ENCODE results near the gene TAX1BP3.

The TAX1BP3 gene

DNA sequence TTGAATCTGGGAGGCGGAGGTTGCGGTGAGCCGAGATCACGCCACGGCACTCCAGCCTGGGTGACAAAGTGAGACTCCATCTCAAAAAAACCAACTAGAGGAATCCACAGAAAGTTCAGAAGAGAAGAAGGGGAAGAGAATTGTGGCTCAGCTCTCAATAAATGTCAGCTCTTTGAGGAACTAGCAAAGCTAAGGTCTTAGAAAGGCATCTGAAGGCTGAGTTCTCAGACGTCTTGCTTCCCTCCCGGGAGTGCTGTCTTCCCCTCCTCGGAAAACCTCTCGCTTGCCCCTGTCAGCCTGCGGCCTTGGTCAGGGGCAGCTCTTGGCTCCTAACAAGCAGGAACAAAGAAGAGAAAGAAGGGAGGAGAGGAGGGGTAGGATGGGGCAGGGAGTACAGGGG, 37.6 kb downstream of the TAX1BP3 start:
- TF ChIP-seq, protein P1, sequence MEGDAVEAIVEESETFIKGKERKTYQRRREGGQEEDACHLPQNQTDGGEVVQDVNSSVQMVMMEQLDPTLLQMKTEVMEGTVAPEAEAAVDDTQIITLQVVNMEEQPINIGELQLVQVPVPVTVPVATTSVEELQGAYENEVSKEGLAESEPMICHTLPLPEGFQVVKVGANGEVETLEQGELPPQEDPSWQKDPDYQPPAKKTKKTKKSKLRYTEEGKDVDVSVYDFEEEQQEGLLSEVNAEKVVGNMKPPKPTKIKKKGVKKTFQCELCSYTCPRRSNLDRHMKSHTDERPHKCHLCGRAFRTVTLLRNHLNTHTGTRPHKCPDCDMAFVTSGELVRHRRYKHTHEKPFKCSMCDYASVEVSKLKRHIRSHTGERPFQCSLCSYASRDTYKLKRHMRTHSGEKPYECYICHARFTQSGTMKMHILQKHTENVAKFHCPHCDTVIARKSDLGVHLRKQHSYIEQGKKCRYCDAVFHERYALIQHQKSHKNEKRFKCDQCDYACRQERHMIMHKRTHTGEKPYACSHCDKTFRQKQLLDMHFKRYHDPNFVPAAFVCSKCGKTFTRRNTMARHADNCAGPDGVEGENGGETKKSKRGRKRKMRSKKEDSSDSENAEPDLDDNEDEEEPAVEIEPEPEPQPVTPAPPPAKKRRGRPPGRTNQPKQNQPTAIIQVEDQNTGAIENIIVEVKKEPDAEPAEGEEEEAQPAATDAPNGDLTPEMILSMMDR (IDR thresholded peaks at IDR 0.05; ENCODE audit: low read depth, low read length, missing control alignments), result no peak
- no peak overlapping the region for H3K4me3 ChIP-seq (replicated peaks; ENCODE audit: low read depth, low read length)
- no peak for DNase-seq (ENCODE audit: extremely low read depth, low read depth)

DNA sequence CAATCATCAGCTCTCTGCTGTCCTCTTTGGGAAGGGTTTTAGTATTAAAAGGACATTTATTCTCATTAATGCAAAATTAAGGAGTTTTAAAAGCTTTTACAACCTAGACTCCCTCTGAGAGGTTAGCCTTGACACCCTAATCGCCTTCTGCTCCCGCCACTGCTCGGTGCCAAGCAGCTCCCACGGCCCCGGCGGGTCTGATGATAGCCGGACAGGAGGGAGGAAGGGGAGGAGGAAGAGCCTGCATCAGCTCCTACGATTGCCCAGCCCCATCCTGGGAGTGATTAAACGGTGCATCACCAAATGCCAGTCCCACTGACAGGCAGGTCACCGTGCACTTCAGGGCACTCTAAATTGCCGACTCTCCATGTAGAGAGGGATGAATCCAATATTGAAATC, 40.6 kb downstream of the TAX1BP3 start:
- TF ChIP-seq, protein P1 (IDR thresholded peaks at IDR 0.05; ENCODE audit: low read depth, low read length, missing control alignments), result no peak
- no peak overlapping the region for H3K4me3 ChIP-seq (replicated peaks; ENCODE audit: low read depth, low read length)
- DNase-seq (ENCODE audit: extremely low read depth, low read depth), result no peak

DNA sequence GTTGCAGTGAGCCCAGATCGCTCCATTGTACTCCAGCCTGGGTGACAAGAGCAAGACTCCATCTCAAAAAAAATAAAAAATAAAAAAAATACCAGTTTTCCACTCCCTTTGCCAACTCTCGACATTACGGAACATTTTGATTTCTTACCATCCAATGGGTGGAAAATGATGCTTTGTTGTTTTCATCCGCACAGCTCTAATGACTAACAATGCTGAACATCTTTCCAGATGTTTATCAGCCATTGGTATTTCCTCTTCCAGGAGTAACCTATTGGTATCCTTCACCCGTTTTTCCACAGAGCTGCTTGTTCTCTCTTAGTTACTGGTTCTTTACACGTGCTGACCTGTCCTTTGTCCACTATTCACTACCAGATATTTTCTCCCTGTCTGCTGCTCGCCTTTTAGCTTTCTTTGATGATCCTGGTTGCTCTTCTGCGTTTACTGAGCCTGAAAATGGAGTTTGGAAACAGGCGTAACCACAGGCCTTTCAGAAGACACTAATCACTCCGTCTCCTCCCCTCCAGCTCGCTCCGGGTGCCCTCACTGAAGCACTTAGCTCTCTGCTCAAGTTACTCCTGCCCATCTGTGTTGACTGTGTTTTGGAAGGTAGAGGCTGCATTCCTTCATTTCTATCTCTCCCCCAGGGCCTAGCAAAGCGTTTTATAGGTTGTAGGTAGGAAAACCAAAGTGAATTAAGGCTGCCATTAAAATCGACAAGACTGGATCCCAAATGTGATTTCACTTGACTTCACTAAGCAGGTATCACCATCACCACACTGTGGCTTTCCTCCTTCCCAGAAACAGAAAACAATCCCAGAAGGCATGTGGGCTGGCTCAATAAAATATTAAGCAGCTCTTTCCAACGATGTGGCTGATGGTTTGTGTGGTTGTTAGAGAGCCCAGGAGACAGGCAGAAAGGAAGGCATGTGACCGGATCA, 41.3 kb downstream of the TAX1BP3 start:
- DNase-seq (ENCODE audit: extremely low read depth, low read depth), result no peak
- TF ChIP-seq, protein P1 (IDR thresholded peaks at IDR 0.05; ENCODE audit: low read depth, low read length, missing control alignments), result no peak
- H3K4me3 ChIP-seq (replicated peaks; ENCODE audit: low read depth, low read length), result no peak overlapping the region

DNA sequence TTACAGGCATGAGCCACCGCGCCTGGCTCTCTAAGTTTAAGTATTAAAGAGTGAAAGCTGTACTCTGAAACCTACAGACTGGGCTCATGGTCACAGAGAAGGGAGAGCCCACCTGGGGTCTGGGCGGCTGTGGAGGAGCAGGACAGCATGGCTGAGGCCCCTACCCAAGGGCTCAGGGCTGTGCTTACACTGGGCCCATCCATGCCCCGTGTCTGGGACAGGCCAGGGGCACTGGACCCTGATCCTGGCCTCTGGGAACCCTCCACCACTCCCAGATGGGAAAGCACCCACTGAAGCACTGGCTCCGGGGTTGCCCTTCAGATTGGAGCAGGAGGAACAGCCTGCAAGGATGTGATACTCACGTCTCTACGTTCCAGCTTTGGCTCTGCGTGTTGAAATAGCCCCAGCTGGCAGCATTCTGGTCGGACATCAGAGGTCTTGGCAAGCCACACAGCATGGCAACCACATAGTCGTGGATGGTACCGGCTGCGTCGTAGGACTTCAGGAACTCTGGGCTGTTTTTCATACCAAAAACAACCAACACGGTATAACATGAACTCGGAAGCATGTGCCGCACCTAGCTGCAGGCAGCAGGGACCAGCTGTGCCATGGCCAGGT, 45.3 kb downstream of the TAX1BP3 start:
- DNase-seq (ENCODE audit: extremely low read depth, low read depth), result no peak
- TF ChIP-seq, protein P1 (IDR thresholded peaks at IDR 0.05; ENCODE audit: low read depth, low read length, missing control alignments), result no peak
- no peak overlapping the region for H3K4me3 ChIP-seq (replicated peaks; ENCODE audit: low read depth, low read length)

DNA sequence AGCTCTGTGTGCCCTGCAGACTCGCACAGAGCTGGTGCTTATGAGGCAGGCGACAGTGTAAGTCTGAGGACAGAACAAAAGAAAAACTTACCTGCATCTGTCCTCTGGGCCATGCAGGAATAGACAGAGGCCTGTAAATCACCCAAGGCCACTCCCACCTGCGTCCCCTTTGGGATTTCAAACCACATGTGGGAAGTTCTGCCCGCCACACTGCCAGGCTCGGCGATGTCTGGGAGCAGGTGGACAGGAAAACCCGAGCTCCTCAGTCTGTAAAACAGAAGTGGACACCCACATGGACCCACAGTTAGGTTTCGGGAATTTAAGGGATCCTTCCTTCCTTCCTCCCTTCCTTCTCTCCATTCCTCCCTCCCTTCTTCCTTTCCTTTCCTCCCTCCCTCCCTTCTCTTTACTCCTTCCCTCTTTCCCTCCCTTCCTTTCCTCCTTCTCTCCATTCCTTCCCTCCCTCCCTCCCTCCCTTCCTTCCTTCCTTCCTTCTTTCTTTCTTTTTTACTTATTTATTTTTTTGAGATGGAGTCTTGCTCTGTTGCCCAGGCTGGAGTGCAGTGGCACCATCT, 47.1 kb downstream of the TAX1BP3 start:
- no peak for DNase-seq (ENCODE audit: extremely low read depth, low read depth)
- no peak overlapping the region for H3K4me3 ChIP-seq (replicated peaks; ENCODE audit: low read depth, low read length)
- TF ChIP-seq, protein P1 (IDR thresholded peaks at IDR 0.05; ENCODE audit: low read depth, low read length, missing control alignments), result no peak

DNA sequence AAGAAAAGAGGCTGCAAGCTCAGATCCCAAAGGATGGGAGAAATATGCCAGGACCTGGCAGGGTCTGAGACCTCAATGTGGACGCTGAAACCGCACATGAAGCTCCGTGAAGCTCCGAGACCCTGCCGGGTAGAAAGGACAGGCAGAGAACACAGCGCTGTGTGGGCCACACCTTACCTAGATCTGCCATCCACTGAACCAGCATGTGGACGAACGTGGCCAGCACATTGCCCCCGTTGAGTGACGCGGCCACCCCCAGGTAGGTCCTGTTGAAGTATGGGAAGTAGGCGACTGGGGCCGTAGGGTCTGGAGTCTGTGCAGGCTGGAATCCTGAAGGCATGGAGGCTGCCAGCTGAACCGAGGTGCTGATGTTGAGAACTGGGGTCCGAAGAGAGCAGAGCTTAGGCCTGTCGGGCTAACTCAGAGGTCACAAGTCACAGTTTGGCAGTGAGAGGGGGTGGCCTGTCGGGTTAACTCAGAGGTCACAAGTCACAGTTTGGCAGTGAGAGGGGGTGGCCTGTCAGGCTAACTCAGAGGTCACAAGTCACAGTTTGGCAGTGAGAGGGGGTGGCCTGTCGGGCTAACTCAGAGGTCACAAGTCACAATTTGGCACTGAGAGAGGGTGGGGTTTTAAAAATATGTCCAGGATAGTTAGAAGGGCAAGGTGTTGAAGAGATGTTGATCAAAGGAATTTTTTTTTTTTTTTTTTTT, 53.1 kb downstream of the TAX1BP3 start:
- no peak for DNase-seq (ENCODE audit: extremely low read depth, low read depth)
- TF ChIP-seq, protein P1 (IDR thresholded peaks at IDR 0.05; ENCODE audit: low read depth, low read length, missing control alignments), result no peak
- H3K4me3 ChIP-seq (replicated peaks; ENCODE audit: low read depth, low read length), result no peak overlapping the region
